Caco-2 (cell line): ENCODE measurements around the gene IGSF22. TPM values are rescaled to one million over a fixed set of nuclear protein-coding genes. Genes with fewer than 3 reads are reported as not detected.

Experiments
- BruUV-seq: library from RNA; stranded (reverse); fragments of 400-500 nt; replicated peaks from 2 replicates; lab custom pipeline; 2021; lab: Mats Ljungman, UMichigan
- CTCF ChIA-PET: fragments of 300-600 bp; sonication (Branson Sonifier 250); formaldehyde crosslinking; loops from one replicate; lab custom pipeline; 2022; ENCODE audit warnings: antibody characterized with exemption; lab: Charles Lee
- POLR2A ChIA-PET: fragments of 300-600 bp; sonication (Branson Sonifier 250); formaldehyde crosslinking; loops from one replicate; lab custom pipeline; 2022; ENCODE audit warnings: antibody characterized with exemption; lab: Charles Lee
- DNase-seq, 2 experiments: peaks; one replicate each; pipeline versions ENCODE4 v3.0.0 to v3.0.0-alpha.2; 2020 to 2022
- H3K27me3 ChIP-seq: replicated peaks from 2 replicates; pipeline ENCODE4 v1.6.0; 2011; ENCODE audit warnings: low read length; ENCODE audit not compliant: control insufficient read depth, insufficient read depth
- H3K36me3 ChIP-seq: 2 replicates; pipeline ENCODE4 v1.5.1; 2011; ENCODE audit warnings: low read length; ENCODE audit not compliant: control insufficient read depth, insufficient read depth
- H3K4me1 ChIP-seq: fragments of 250-450 bp; sonication (Bioruptor Pico); 2 replicates; pipeline ENCODE4 v1.5.1; 2020; ENCODE audit warnings: mild to moderate bottlenecking
- H3K4me3 ChIP-seq: 2 replicates; pipeline ENCODE4 v1.5.1; 2011; ENCODE audit warnings: low read depth, mild to moderate bottlenecking, control low read depth, low read length
- H3K9me3 ChIP-seq: fragments of 250-450 bp; sonication (Bioruptor Pico); 2 replicates; pipeline ENCODE4 v1.5.1; 2020; ENCODE audit warnings: mild to moderate bottlenecking, moderate library complexity
- H3K27ac Mint-ChIP-seq: one replicate; pipeline ENCODE4 v1.8.0; 2022; ENCODE audit warnings: mixed read lengths; ENCODE audit not compliant: unreplicated experiment
- H3K27me3 Mint-ChIP-seq: one replicate; pipeline ENCODE4 v1.8.0; 2022; ENCODE audit warnings: mixed read lengths; ENCODE audit not compliant: insufficient read depth, unreplicated experiment
- H3K36me3 Mint-ChIP-seq: one replicate; pipeline ENCODE4 v1.8.0; 2022; ENCODE audit warnings: mild to moderate bottlenecking, mixed read lengths; ENCODE audit not compliant: insufficient read depth, unreplicated experiment
- H3K4me1 Mint-ChIP-seq: one replicate; pipeline ENCODE4 v1.8.0; 2022; ENCODE audit warnings: low read depth, mixed read lengths; ENCODE audit not compliant: unreplicated experiment
- H3K4me3 Mint-ChIP-seq: one replicate; pipeline ENCODE4 v1.8.0; 2022; ENCODE audit warnings: mild to moderate bottlenecking, moderate library complexity, mixed read lengths; ENCODE audit not compliant: unreplicated experiment
- H3K9me3 Mint-ChIP-seq: one replicate; pipeline ENCODE4 v1.8.0; 2022; ENCODE audit warnings: mixed read lengths; ENCODE audit not compliant: unreplicated experiment
- intact Hi-C: fragments of 100-400 bp; cut with micrococcal nuclease; formaldehyde crosslinking; loops from one replicate; pipeline ENCODE4 v1.10.0; 2022; ENCODE audit not compliant: unreplicated experiment
- total RNA-seq: library from RNA; stranded (reverse); gene quantifications from 2 replicates; pipeline ENCODE4 v1.2.3, GENCODE V29; 2022
- TF ChIP-seq, protein P1 (sequence below), 2 experiments: fragments of 200-600 bp in 1 of 2; IDR thresholded peaks; 1 replicate in 1 of 2; 2 replicates in 1 of 2; pipeline versions ENCODE4 v1.5.1 to v1.8.0; 2011 to 2022; ENCODE audit warnings: antibody characterized with exemption in 1 of 2, control low read depth in 1 of 2, inconsistent platforms in 1 of 2, low read depth in 1 of 2, low read length in 1 of 2, mild to moderate bottlenecking in 1 of 2, moderate library complexity in 1 of 2; ENCODE audit not compliant: insufficient read depth in 1 of 2, severe bottlenecking in 1 of 2, unreplicated experiment in 1 of 2

Gene IGSF22
- total RNA-seq, 1 experiment from 2014 or later, result not detected

GRCh38 chr11:18770479-18771125 is 44.6 kb upstream of the IGSF22 start:
- TF ChIP-seq, protein P1, sequence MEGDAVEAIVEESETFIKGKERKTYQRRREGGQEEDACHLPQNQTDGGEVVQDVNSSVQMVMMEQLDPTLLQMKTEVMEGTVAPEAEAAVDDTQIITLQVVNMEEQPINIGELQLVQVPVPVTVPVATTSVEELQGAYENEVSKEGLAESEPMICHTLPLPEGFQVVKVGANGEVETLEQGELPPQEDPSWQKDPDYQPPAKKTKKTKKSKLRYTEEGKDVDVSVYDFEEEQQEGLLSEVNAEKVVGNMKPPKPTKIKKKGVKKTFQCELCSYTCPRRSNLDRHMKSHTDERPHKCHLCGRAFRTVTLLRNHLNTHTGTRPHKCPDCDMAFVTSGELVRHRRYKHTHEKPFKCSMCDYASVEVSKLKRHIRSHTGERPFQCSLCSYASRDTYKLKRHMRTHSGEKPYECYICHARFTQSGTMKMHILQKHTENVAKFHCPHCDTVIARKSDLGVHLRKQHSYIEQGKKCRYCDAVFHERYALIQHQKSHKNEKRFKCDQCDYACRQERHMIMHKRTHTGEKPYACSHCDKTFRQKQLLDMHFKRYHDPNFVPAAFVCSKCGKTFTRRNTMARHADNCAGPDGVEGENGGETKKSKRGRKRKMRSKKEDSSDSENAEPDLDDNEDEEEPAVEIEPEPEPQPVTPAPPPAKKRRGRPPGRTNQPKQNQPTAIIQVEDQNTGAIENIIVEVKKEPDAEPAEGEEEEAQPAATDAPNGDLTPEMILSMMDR (IDR thresholded peaks at IDR 0.05; ENCODE audit: insufficient read depth in 1 of 2, low read depth in 1 of 2, low read length in 1 of 2, severe bottlenecking in 1 of 2, unreplicated experiment in 1 of 2), result no peak
- H3K4me1 ChIP-seq, result peaks cover 6% of the 10 kb centered on the region
- no peak overlapping the region for H3K4me3 ChIP-seq
- no peaks in the 10 kb centered on the region for H3K36me3 ChIP-seq
- ChIA-PET POLR2A (no interaction called here), CTCF (no interaction called here)
- no peaks in the 10 kb centered on the region for H3K9me3 ChIP-seq
- intact Hi-C loops, result no loop called here
- no peaks in the 10 kb centered on the region for H3K36me3 Mint-ChIP-seq
- H3K9me3 Mint-ChIP-seq, result no peaks in the 10 kb centered on the region
- H3K27ac Mint-ChIP-seq, result no peak overlapping the region
- H3K27me3 Mint-ChIP-seq, result peaks cover 4% of the 10 kb centered on the region
- no peaks in the 10 kb centered on the region for H3K4me1 Mint-ChIP-seq
- no peak overlapping the region for H3K4me3 Mint-ChIP-seq
- H3K27me3 ChIP-seq, result no peaks in the 10 kb centered on the region
- no TSS peak for BruUV-seq
- DNase-seq, result no peak

GRCh38 chr11:18769802-18770456 is 43.9 kb upstream of the IGSF22 start:
- ChIA-PET CTCF (no interaction called here), POLR2A (no interaction called here)
- no peaks in the 10 kb centered on the region for H3K27me3 ChIP-seq
- Mint-ChIP-seq H3K36me3 (no peaks in the 10 kb centered on the region), H3K27me3 (peaks cover 4% of the 10 kb centered on the region), H3K9me3 (no peaks in the 10 kb centered on the region), H3K27ac (no peak overlapping the region), H3K4me1 (no peaks in the 10 kb centered on the region), H3K4me3 (no peak overlapping the region)
- H3K36me3 ChIP-seq, result no peaks in the 10 kb centered on the region
- TF ChIP-seq, protein P1 (IDR thresholded peaks at IDR 0.05; ENCODE audit: insufficient read depth in 1 of 2, low read depth in 1 of 2, low read length in 1 of 2, severe bottlenecking in 1 of 2, unreplicated experiment in 1 of 2), result no peak
- no peak for DNase-seq
- H3K4me1 ChIP-seq, result peaks cover 6% of the 10 kb centered on the region
- H3K9me3 ChIP-seq, result no peaks in the 10 kb centered on the region
- H3K4me3 ChIP-seq, result no peak overlapping the region
- intact Hi-C loops, result no loop called here
- no TSS peak for BruUV-seq

GRCh38 chr11:18768978-18769377 is 43.0 kb upstream of the IGSF22 start:
- H3K4me3 ChIP-seq, result no peak overlapping the region
- BruUV-seq, result no TSS peak
- Mint-ChIP-seq H3K9me3 (no peaks in the 10 kb centered on the region), H3K27me3 (peaks cover 4% of the 10 kb centered on the region), H3K27ac (no peak overlapping the region), H3K4me3 (no peak overlapping the region), H3K4me1 (no peaks in the 10 kb centered on the region), H3K36me3 (no peaks in the 10 kb centered on the region)
- no peaks in the 10 kb centered on the region for H3K9me3 ChIP-seq
- ChIA-PET POLR2A (no interaction called here), CTCF (no interaction called here)
- DNase-seq, result no peak
- H3K27me3 ChIP-seq, result no peaks in the 10 kb centered on the region
- peaks cover 6% of the 10 kb centered on the region for H3K4me1 ChIP-seq
- no peaks in the 10 kb centered on the region for H3K36me3 ChIP-seq
- TF ChIP-seq, protein P1 (IDR thresholded peaks at IDR 0.05; ENCODE audit: insufficient read depth in 1 of 2, low read depth in 1 of 2, low read length in 1 of 2, severe bottlenecking in 1 of 2, unreplicated experiment in 1 of 2), result no peak
- intact Hi-C loops, result no loop called here
